Spleen (tissue), 7 donors: ENCODE measurements around the gene COLGALT1.

Source experiments
- POLR2A ChIP-seq, 3 donors: fragments of 450-650 bp; IDR thresholded peaks; one replicate each; pipeline ENCODE4 v1.5.1; 2017; ENCODE audit warnings: antibody characterized with exemption in 3 of 3, mild to moderate bottlenecking in 1 of 3
- TF ChIP-seq, protein P1 (sequence below), 11 experiments: fragments of 200-600 bp in 7 of 11; fragments of 450-650 bp in 4 of 11; sonication (generic) in 4 of 11; IDR thresholded peaks in 8 of 11; conservative IDR thresholded peaks in 3 of 11; 1 replicate in 7 of 11; 2 replicates in 4 of 11; pipeline versions ENCODE4 v1.4.0 to v1.8.0; 2016 to 2021; ENCODE audit warnings: antibody characterized with exemption in 11 of 11, inconsistent platforms in 4 of 11, mild to moderate bottlenecking in 1 of 11
- donor health status: DM: no; HTN: no; CAD: no; lungs with moderate emphysema.
- donor health status: DM: no; HTN: no; CAD: no.
- donor health status: DM: no; HTN: no; CAD: no.

DNA sequence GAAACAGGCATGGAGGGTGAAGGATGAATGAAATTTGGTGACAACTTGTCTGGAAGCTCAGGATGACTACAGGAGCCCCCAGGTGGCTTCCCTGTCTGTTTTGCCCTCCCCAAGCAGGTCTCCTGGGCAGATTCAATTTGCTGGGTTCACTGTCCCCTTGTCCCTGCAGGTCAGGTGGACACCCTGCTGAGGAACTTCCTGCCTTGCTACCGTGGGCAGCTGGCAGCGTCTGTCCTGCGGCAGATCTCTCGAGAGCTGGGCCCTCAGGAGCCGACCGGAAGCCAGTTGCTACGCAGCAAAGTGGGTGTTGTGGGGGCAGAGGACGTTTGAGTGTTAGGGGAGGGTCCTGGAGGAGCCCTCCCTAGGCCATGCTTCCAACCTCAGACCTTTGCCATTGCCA, 24.9 kb upstream of the COLGALT1 start:
- TF ChIP-seq POLR2A (IDR thresholded peaks at IDR 0.05): no peak
- TF ChIP-seq, protein P1, sequence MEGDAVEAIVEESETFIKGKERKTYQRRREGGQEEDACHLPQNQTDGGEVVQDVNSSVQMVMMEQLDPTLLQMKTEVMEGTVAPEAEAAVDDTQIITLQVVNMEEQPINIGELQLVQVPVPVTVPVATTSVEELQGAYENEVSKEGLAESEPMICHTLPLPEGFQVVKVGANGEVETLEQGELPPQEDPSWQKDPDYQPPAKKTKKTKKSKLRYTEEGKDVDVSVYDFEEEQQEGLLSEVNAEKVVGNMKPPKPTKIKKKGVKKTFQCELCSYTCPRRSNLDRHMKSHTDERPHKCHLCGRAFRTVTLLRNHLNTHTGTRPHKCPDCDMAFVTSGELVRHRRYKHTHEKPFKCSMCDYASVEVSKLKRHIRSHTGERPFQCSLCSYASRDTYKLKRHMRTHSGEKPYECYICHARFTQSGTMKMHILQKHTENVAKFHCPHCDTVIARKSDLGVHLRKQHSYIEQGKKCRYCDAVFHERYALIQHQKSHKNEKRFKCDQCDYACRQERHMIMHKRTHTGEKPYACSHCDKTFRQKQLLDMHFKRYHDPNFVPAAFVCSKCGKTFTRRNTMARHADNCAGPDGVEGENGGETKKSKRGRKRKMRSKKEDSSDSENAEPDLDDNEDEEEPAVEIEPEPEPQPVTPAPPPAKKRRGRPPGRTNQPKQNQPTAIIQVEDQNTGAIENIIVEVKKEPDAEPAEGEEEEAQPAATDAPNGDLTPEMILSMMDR (IDR thresholded peaks at IDR 0.05 in 8 of 11, conservative IDR thresholded peaks at IDR 0.05 in 3 of 11): no peak
